ENCODE measurements around the gene BNC1.

- no peak for TF ChIP-seq POLR2A (IDR thresholded peaks at IDR 0.05; ENCODE audit: low read length)
- TF ChIP-seq GATA1 (IDR thresholded peaks at IDR 0.05; ENCODE audit: low read depth, low read length) = no peak
Observed at GRCh38 chr15:83295417-83295816, 11.0 kb upstream of the BNC1 start.

Measured in erythroblast (primary cell).